CD4-positive, alpha-beta T cell treated with Interleukin-17A for 4 hours (primary cell): Measurements from ENCODE around the gene ALS2.

Experiments
- DNase-seq: peaks from one replicate; pipeline ENCODE4 v3.0.0-alpha.2; 2020; ENCODE audit warnings: mixed read lengths

ALS2 gene

DNA sequence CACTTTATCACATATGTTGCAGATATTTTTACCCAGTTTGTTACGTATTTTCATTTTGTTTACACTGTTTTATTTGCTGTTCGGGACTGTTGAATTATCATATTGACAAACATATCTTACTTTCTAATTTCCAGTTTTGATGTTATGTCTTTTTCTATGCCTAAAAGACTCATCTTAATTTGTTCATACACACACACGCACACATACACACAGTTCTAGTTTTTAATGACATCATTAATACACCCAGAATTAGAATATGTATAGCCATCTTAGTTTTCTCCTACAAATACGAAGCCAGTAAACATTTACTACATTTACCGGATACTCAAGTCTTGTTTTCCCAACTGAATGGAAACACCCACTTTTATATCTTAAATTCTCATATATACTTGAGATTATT, 29.2 kb downstream of the ALS2 start:
- no peak for DNase-seq

DNA sequence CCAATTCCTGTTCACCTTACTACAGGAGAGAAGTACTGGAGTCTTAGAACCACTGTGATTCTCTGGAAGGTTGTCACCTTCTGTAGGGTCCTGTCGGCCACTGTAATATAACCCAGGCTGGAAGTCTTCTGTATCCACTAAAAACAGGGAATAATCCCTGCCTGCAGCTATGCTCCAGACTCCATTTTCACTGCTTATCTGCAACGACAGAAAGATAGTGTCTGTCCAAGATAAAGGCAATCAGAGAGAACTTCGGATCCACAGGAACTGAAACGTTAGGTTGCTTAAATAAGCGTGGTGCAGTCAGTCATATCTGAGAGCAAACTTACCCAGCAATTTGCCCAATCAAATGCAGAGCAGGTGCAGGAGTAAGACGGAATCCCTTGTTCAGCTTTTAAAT, 34.2 kb downstream of the ALS2 start:
- no peak for DNase-seq

DNA sequence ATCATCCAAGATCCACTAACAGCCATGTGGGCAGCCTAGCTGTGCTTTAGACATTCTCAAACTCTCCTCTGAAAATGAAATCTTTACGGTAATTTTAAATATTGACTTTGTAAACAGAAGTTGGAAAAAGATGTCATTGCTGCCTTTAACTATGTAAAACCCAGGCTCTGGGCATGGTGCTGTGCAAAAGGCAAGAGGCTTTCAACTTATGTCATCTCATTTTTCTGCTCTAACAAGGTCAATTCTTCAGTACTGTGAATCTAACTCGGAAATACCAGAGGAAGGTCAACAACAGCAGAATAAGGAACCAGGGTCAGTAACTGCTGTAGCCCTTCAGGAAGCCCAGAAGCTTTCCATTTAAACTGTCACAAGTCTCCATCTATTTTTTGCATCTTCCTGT, 45.2 kb downstream of the ALS2 start:
- no peak for DNase-seq

DNA sequence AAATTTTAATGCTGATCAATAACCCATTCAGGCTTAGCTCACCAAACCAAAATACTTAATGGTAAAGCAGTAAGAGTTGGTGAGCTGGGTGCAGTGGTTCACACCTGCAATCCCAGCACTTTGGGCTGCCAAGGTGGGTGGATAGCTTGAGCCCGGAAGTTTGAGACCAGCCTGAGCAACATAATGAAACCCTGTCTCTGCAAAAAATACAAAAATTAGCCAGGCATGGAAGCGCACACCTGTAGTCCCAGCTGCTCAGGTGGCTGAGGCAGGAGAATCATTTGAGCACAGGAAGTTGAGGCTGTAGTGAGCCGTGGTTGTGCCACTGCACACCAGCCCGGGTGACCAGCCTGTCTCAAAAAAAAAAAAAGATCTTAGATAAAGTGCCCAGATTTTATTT, 46.6 kb downstream of the ALS2 start:
- no peak for DNase-seq

DNA sequence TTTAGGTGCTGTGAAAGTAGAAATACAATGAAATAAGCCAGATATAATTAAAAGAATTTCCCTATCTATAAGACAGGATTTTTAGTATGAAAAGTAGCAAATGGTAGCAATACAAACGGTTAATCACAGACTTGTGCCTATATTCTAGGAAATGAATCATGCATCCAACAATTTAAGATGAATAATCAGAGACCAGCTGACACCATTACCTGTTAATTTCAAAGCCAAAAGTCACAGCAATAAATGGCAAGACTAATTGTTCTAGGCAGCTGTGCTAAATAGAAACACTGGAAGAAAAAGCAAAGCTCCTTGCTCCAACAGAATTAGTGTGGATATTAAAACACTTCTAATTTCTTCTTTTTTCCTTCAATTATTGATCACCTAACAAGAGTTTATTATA, 47.2 kb downstream of the ALS2 start:
- DNase-seq = no peak

DNA sequence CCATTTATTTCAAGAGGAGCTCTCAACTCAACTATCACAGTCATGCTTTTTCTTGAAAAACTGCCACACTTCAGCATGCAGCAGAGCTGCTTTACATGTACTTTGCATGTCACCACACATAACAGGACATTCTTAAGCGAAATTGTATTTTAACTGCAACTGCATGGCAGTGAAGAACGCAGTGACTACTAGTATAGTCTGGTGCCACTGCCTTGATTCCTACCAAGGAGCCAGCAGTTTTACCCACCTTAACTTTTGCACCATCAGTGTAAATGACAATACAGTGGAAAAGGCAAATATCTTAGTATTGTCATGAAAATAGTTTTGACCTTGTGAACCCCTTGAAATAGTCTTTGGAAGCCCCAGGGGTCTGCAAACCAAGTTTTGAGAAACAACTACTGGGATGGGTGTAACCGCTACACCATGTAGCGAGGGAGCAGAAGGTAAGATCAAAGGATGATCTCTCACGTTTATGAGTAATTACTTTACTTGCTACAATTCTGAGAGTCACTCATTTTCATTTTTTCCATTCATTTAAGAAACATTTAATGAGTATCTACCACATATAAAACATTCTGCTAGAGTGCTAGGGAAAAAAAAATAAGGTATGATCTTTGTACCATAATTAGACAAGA, 50.0 kb downstream of the ALS2 start:
- no peak for DNase-seq

DNA sequence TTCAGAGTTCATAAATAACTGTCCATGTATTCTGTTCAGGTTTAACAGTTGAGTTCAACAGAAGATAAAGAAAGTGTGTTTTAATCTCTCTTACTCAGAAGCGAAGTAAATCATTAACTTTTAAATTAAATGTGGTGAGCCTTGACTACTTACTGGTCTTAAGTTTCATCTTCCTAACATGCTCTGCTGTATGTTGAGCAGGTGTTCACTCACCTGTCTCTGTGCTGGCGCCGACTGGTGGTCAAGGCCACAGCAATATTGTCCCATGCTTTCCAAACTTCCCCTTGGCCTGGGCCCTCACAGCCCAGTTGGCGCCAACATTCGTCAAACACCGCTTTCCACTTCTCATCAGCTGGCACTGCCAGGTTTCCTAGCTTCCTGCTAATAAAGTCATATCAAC, 65.3 kb downstream of the ALS2 start:
- no peak for DNase-seq

DNA sequence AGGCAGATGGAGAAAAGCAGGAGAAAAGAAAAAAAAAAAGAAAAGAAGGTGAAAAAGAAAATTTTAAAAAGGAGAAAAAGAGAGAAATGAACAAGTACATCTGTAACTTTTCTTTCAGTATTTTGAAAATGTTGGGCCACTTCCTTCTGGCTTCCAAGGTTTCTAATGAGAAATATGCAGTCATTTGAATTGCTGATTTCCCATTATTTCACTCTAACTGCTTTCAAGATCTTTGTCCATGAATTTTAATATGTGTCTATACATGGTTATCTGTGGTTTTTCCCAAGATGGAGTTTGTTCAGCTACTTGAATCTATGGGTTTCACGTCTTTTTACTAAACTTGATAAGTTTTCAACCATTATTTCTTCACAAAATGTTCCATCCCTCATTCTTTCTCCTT, 68.0 kb downstream of the ALS2 start:
- DNase-seq = no peak

DNA sequence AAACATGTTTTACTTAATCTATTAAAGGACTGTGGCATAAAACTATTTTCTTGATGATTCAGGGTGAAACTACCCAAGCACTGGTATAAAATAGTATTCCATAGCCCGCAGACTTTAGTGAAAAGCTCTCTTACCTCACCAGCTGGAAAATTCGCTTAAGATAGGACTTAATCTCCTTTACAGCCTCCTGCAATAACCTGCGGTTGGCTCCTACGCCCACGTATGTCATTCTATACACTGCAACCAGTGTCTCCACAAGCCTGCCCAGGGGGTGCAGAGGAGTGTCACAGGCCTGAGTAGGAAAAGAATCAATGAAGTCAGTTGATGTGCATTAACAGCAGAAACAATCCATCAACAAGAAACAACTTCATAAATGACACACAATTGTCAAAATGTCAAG, 71.0 kb downstream of the ALS2 start:
- DNase-seq = no peak

DNA sequence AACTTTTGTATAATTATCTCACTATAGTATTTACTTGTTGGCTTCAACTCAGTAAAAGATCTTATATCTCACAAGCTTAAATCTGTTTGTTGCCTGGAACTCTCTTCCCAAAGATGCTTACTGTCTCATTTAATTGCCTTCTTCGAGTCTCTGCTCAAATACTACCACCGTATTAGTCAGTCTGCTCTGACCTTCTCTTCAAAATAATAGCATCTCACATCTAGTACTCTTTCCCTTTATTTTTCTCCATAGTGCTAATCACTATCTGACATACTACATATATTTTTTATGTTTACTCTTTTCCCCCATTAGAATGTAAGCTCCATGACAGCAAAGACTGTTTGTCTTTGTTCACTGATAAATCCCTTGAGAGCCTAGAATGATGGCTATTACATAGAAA, 71.7 kb downstream of the ALS2 start:
- no peak for DNase-seq

DNA sequence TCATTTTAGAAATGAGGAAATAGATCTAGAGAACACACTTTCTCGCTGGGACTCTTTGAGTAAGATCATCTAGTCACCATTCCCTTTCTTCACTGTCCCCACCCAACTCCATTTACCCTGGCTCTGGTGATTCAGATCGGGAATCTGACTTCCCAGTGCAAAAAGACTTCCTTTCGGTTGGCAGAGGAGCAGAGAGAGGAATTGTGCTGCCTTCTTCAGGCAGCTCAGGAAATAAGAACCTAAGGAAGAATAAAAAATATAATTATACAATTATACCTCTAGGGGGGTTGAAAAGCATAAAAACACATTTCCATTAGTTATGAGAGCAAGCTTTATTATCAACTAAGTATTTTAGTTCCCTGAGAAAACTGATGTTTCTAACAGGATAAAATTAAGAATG, 73.0 kb downstream of the ALS2 start:
- no peak for DNase-seq

DNA sequence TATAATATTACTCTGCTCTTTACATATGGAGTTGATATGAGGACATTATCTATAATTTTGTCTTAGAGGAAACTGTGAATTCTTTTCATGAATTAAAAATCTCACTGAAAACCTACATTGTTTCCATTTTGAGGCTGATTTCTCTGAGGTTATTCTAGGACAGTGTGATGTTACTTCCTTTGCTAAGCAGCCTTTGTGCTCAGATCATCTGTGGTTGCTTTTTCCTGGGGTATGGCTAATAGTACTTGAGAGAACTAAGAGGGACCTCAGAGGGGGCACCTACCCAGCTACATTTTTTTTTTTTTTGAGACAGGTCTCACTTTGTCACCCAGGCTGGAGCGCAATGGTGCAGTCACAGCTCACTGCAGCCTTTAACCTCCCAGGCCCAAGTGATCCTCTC, 73.6 kb downstream of the ALS2 start:
- DNase-seq = no peak

DNA sequence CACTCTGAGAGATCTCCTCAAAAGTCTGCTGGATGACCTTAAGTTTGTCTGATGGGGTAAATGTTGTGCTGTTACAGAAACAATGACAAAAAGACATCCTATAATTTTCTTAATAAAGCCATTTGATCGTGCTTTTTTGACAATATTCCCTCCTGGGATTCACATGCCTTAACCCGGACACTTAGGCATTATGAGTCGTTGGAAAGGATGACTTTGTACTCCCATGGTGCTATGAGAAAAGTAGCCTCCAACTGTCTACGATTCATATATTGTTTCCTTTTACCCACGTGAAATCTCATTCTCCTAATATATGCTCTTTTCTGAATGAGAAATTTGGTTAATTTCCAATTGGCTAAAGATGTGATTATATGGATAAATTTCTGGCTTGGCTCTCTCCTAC, 76.2 kb downstream of the ALS2 start:
- no peak for DNase-seq

DNA sequence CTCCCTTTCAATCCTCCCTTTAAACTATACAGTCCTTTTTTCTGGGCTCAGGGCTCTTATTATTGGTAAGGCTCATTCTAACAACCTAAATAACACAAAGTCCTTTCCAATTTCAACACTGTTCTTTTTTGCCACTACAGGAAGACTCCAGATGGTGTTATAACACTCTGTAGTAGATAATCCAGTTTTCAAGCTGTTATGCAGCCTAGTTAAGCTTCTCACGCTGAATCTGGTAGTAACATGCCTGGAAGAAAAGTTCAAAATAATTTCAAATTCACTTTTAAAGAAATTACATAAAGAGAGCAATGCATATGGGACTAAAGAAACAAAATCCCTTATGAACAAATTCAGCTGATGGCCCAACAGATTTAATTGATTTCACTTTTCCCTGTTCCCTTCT, 79.1 kb downstream of the ALS2 start:
- no peak for DNase-seq

DNA sequence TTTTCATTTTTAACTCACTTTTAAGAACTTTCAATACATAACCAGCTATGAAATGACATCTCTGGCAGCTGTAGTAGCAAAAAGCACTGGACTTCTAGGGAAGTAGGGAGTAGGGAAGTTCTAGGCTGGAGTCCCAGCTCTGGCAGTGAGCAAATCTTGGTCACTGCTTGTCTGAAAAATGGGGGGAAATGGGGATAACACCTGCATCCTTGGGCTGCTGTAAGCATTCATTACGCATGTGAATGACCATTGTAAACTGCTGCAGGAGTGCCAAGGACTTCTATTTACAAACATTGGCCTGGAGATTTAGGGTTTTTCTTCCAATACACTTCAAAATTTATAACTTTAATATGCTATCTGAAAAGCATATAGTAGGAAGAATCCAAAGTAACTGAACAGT, 81.3 kb downstream of the ALS2 start:
- DNase-seq = no peak

DNA sequence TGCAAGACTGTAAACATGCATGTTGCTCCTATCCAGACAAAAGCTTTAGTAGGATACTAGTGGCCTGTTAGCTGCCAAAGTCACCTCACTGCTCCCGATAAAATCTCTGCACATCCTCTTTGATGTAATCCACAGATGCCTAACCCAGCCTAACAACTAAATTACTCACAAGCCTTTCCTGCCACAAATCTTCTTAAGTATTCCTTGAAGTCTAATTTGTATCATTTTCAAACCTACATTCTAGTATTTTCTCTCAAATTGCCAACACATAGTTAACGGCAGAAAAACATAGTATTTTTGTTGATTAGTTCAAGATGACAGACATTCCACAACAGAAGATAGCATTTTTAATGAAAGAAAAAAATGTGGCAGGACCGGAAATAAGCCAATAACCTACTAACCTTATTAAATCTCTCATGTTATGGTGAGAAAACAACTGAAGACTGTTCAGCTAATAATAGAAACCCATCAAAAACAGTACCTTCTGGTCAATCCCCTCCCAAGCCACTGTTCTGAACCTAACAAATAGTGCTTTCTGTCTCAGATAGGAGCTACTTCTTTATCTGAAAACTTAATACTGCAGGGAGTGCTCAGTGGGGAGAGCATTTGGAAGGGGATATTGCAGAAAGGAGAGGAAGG, 82.0 kb downstream of the ALS2 start, which contains the start of gene MPP4:
TSS of gene MPP4 (minus strand) at position 57 of the 639 bp plus-strand sequence. CDS start 4,690 bp downstream, outside the sequence.
- no peak for DNase-seq

DNA sequence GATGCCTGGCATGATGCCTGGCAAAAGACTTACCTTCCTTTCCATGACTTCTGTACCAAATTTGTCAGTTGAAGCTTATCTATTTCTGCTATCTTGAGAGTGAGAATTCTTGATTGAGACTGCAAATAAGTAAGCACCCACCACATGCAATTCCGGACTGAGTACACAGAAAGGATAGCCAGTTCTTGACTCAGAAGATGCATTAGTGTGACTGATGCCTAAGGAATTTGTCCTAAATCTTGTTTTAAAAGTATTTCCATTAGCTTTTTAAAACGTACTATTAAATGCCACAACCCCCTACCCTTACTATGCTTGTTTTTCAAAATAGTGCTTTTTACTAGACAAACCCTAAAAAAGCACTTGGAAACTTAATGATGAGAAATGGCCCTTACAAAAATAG, 82.8 kb downstream of the ALS2 start:
- no peak for DNase-seq

DNA sequence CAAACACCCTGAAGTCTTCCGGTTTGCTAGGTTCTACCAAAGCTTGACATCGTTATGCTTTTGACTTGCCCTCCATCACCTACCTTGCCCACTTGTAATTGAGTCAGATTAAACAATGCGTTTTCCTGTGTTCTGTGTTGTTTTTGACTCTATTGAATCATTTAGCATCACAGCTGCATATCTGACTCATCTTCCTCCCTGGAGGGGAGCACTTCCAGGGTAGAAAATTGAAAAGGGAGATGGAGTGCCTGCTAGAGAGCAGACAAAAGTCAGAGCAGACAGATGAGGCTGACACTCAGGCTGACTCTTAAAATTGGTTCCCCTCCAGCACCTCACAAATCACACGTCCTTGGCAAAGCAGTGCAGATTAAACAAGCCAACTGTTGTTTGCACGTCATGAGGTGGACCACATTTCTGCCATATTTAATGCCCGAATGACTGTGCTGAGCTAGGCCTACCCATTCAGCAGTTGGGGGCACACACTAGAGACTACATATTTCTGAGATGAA, 84.5 kb downstream of the ALS2 start:
- DNase-seq = no peak

DNA sequence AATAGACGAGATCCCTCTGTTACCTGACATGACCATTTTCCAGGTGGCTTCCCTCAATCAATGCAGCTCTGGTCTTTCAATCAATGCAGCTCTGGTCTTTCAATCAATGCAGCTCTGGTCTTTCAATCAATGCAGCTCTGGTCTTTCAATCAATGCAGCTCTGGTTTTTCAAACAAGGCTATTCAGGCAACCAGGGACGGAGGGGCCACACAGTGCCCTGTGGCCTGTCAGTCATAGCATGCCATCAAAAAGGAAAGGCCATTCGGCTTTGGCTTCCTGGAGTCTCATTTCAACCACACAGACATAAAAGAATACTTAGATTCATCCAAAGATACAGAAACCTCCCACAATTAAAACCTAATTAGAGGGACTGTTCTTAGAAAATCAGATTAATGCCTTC, 95.6 kb downstream of the ALS2 start:
- DNase-seq = no peak

DNA sequence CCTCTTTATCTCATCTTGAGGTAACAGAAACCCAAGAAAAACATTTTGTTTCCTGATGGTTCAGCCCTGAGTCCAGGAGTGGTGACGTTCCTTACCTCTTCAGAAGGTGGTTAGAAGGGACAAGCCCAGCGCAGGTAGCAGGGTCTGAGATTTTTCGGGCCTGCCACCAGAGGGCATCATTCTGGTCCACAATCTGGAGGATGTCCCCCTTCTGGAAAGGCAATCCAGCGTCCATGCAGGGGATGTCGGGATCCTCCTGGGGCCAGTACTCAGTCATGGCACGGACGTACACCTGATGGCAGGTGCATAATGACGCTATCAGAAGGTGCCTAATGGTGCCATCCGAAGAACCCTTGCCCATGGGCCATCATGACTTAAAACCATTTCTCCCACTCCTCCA, 100.0 kb downstream of the ALS2 start:
- DNase-seq = peak; percentile 11

DNA sequence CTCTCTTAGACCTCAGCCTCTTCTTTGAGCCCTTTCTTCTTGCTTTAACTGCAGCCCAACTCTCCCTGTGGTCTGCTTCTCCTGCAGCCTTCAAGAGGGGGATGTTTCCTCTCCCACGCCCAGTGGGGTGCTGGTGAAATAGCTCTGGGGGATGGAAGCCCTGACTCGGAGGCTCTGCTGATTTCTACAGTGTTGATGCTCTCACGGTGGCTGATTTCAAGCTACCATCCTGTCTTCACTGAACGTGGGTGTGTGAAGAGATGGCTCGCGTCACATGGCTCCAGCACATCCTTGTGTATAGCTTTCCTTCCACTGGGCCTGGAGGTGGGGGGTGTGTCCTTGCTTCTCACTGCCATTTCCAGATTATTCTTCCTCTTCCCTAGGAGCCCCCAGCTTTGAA, 102.3 kb downstream of the ALS2 start:
- DNase-seq = no peak

DNA sequence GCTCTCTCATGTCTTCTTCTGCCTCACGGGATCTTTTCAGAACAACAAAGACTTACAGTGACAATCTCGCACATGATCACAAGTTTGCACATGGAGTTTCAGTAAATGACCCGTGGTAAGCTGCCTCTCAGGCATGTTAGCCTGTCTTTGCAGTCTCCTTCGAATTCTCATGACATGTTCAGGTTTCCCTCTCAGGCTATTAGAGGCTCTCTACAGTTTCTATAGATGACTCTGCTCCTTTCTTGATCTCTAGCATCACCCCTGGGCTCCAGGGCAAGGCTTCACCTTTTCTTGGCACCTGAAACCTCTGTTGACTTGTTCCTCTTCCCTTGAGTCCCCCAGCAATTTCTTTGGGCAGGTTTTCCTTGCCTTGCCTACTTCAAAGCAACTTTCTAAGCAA, 105.3 kb downstream of the ALS2 start:
- no peak for DNase-seq

DNA sequence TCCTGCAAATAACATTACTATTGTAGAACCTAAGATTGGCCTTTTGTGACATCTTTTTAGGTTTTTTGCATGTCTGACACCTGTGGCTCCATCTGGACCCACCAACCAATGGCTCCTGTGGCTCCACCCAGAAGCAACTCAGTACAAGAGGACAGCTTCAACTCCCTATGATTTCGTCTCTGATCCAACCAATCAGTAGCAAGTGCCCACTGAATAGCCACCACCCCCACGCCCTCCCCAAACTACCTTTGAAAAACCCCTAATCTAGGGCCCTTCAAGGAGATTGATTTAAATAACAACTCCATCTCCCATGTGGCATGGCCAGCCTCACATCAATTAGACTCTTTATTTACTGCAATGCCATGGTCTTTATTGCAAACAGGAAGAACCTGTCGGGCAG, 105.9 kb downstream of the ALS2 start:
- no peak for DNase-seq

DNA sequence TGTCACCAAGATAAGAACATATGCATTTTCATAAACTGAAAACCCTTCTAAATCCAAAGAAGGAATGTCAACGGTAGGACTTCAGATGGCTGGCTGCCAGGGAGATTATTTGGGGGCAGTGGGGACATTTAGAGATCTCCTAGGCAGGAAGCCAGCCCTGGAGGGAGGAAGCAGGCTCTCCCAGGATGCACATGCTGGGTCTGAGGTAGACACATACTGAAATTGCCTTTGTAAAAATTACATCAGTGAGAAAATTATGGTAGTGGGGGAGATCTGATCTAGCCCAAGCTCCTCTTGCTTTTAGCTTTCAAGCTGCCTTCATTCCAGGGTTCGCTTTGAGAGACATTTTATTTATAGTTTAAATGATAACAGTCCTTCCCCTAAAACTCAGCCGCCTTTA, 106.4 kb downstream of the ALS2 start:
- DNase-seq = no peak

DNA sequence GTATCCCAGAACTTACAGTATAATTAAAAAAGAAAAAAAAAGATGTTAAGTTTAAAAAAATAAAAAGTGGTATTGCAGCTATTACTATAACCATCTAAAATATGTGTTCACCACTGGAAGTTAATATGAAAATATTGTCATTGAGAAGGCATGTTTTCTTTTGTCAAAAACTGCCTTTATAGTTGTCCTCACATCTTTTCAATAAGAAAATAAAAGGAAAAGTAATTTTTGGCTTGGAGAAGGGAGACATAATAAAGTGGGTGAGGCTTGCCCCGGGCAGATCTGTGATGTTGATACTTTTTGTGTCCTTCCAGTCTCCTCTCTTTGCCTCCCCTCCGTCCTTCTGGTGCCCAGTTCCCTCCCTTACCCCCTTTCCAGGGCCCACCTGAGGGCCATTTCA, 107.2 kb downstream of the ALS2 start:
- DNase-seq = no peak
